Mesothelial cell of epicardium (in vitro differentiated cells): ENCODE measurements around the gene SEPTIN2. TPM values are rescaled to one million over a fixed set of nuclear protein-coding genes. Genes with fewer than 3 reads are reported as not detected.

Source experiments
- DNase-seq, 2 experiments: peaks; one replicate each; pipeline ENCODE4 v3.0.0; 2021; ENCODE audit warnings: low spot score in 2 of 2; ENCODE audit not compliant: unreplicated experiment in 2 of 2
- H3K27ac Mint-ChIP-seq: 2 replicates; pipeline ENCODE4 v1.8.0; 2021; ENCODE audit warnings: mixed read lengths
- H3K27me3 Mint-ChIP-seq: 2 replicates; pipeline ENCODE4 v1.8.0; 2021; ENCODE audit warnings: low read depth, mixed read lengths
- H3K36me3 Mint-ChIP-seq: 2 replicates; pipeline ENCODE4 v1.8.0; 2021; ENCODE audit warnings: mixed read lengths
- H3K4me1 Mint-ChIP-seq: 2 replicates; pipeline ENCODE4 v1.8.0; 2021; ENCODE audit warnings: mixed read lengths
- H3K4me3 Mint-ChIP-seq: 2 replicates; pipeline ENCODE4 v1.8.0; 2021; ENCODE audit warnings: mild to moderate bottlenecking, moderate library complexity, mixed read lengths
- H3K9me3 Mint-ChIP-seq: 2 replicates; pipeline ENCODE4 v1.8.0; 2021; ENCODE audit warnings: mixed read lengths
- CTCF ChIP-seq: fragments of 200-600 bp; sonication (generic); IDR thresholded peaks from one replicate; pipeline ENCODE4 v1.5.0; 2021; ENCODE audit warnings: antibody characterized with exemption; ENCODE audit not compliant: unreplicated experiment
- total RNA-seq: library from RNA; stranded (reverse); gene quantifications from 3 replicates; pipeline ENCODE4 v1.2.1, GENCODE V29; 2021

The SEPTIN2 gene
- total RNA-seq, 1 donor from 2014 or later, result 522 TPM

- TF ChIP-seq CTCF, result no peak
- no peak for DNase-seq
- peaks cover 6% of the 10 kb centered on the region for H3K9me3 Mint-ChIP-seq
- H3K27me3 Mint-ChIP-seq, result no peaks in the 10 kb centered on the region
- no peak overlapping the region for H3K27ac Mint-ChIP-seq
- peaks cover 4% of the 10 kb centered on the region for H3K4me1 Mint-ChIP-seq
- H3K4me3 Mint-ChIP-seq, result no peak overlapping the region
- peaks cover 21% of the 10 kb centered on the region for H3K36me3 Mint-ChIP-seq
These were observed 17.1 kb upstream of the SEPTIN2 start for GRCh38 chr2:241298673-241299072.

- H3K4me3 Mint-ChIP-seq, result no peak overlapping the region
- H3K4me1 Mint-ChIP-seq, result peaks cover 10% of the 10 kb centered on the region
- H3K27me3 Mint-ChIP-seq, result no peaks in the 10 kb centered on the region
- TF ChIP-seq CTCF, result no peak
- H3K36me3 Mint-ChIP-seq, result peaks cover 21% of the 10 kb centered on the region
- H3K9me3 Mint-ChIP-seq, result peaks cover 6% of the 10 kb centered on the region
- no peak overlapping the region for H3K27ac Mint-ChIP-seq
- DNase-seq, result no peak
These were observed 15.7 kb upstream of the SEPTIN2 start for GRCh38 chr2:241300000-241300399.

GRCh38 chr2:241302083-241302482, 13.6 kb upstream of the SEPTIN2 start:
- no peak overlapping the region for H3K4me3 Mint-ChIP-seq
- no peaks in the 10 kb centered on the region for H3K9me3 Mint-ChIP-seq
- peaks cover 5% of the 10 kb centered on the region for H3K36me3 Mint-ChIP-seq
- no peak for DNase-seq
- H3K27ac Mint-ChIP-seq, result no peak overlapping the region
- TF ChIP-seq CTCF, result no peak
- no peaks in the 10 kb centered on the region for H3K27me3 Mint-ChIP-seq
- peaks cover 12% of the 10 kb centered on the region for H3K4me1 Mint-ChIP-seq

GRCh38 chr2:241302759-241303651, 12.7 kb upstream of the SEPTIN2 start:
- Mint-ChIP-seq H3K27ac (peak overlapping the region; percentile 31), H3K4me3 (no peak overlapping the region), H3K9me3 (no peaks in the 10 kb centered on the region), H3K4me1 (peaks cover 14% of the 10 kb centered on the region), H3K27me3 (no peaks in the 10 kb centered on the region), H3K36me3 (no peaks in the 10 kb centered on the region)
- DNase-seq, result no peak
- TF ChIP-seq CTCF, result no peak

- Mint-ChIP-seq H3K36me3 (no peaks in the 10 kb centered on the region), H3K4me3 (no peak overlapping the region)
These were observed 11.6 kb upstream of the SEPTIN2 start for GRCh38 chr2:241304039-241304670.

More at GRCh38 chr2:241304039-241304670, 11.6 kb upstream of the SEPTIN2 start:
- Mint-ChIP-seq H3K9me3 (no peaks in the 10 kb centered on the region), H3K4me1 (peaks cover 20% of the 10 kb centered on the region), H3K27ac (peak overlapping the region; percentile 81), H3K27me3 (no peaks in the 10 kb centered on the region)
- DNase-seq, result no peak
- no peak for TF ChIP-seq CTCF
